CD4-positive, alpha-beta T cell treated with Interleukin-6 at 100 ng/mL for 8 hours (primary cell): Measurements from ENCODE around the gene MELTF.

Source experiments
- DNase-seq: peaks from one replicate; pipeline ENCODE4 v3.0.0-alpha.2; 2020; ENCODE audit warnings: mixed read lengths, low spot score

MELTF gene

GRCh38 chr3:197010556-197011351 lies 18.9 kb downstream of the MELTF start:
- DNase-seq = no peak

GRCh38 chr3:197009532-197010019 lies 20.0 kb downstream of the MELTF start:
- DNase-seq = no peak

GRCh38 chr3:197008436-197009209 lies 21.0 kb downstream of the MELTF start:
- no peak for DNase-seq

- no peak for DNase-seq
These were observed 21.7 kb downstream of the MELTF start for GRCh38 chr3:197007953-197008352.

DNA sequence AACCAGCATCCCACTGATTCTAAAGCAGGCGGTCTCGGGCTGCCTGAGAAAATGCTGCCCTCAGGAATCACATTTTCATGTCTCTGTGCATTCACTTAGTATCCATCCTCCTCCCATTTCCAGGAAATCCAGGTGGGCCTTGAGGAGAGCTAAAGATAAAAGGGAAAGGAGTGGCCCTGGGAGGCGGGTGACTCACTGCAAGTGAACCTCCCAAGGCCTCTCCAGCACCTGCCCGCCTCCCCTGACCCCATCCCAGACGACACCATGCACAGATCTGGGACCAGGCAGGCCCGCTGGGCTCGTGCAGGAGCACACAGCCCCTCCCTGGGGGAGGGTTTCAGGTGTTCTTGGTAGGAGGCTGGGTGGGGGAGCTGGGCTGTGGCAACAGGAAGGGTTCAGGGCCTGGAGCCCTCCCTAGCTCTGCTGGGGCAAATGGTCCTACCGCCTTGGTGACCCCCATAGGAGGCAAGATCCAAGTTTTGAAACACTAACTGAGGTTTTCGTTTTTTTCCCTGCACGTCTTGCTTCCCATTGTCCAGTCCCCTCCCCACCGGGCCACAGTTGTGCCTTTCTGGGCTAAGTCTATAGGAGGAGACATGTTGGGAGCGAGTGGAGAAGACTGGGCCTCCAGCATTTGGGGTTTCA lies 22.2 kb downstream of the MELTF start:
- no peak for DNase-seq

DNA sequence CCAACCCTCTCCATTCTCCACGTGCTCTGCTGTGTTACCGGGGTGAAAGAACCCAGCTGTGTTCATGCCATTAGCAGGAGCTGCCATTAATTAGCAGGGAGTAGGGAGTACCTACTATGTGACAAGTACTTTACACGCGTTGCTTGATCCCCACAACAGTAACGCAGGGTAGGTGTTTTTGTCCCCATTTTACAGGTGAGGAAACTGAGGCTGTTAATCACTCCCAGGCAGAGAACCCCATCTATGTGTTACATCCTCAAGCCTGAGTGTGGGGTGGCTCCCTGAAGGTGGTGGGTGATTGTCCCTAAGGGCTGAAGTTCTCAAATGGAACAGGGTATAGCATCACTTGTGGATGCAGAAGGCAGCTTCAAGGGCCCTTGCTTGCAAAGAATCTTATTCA lies 22.8 kb downstream of the MELTF start:
- no peak for DNase-seq

GRCh38 chr3:197006446-197006845 lies 23.2 kb downstream of the MELTF start:
- no peak for DNase-seq

DNA sequence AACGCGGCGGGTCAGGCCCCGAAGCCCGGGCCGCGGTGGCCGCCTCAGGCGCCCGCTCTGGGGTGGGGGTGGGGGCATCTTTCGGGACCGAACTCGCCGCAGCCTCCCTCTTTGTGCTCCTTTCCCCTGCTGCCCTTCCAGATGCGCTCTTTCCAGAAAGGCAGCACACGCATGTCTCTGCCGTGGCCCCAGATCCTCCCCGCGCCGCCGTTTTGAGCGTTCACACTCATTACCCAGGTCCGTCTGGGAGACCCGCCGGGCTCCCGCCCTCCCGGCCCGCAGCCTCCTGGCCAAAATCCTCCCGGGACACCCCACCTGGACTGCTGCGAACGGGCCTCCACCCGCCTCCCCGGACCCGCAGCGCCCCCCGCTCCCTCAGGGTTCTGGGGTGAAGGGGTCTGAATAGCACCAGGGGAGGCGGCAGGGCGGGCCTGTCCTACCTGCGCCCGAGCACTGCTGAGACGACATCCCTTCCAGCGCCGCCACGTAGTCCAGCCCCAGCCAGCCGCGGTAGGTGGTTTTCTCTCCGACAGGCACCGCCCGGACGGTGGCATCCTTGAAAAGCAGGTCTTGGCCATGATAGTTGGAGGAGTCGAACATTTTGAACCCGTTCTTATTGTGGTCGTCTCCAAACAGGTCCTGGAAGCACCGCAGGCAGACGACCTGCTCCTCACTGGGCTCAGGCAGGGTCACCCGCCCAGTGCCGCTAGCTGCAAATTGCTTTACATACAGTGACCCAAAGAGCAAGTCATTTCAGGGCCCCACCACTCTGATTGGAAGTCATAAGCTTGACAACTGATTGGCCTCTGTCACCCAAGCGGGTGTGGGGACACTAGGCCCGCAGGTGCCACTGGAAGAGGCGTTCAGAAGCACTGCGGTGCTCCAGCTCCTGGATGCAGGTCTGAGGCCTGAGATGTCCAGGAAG lies 25.9 kb downstream of the MELTF start:
- no peak for DNase-seq

GRCh38 chr3:197002701-197003454 lies 26.7 kb downstream of the MELTF start:
- DNase-seq = peak; percentile 73

DNA sequence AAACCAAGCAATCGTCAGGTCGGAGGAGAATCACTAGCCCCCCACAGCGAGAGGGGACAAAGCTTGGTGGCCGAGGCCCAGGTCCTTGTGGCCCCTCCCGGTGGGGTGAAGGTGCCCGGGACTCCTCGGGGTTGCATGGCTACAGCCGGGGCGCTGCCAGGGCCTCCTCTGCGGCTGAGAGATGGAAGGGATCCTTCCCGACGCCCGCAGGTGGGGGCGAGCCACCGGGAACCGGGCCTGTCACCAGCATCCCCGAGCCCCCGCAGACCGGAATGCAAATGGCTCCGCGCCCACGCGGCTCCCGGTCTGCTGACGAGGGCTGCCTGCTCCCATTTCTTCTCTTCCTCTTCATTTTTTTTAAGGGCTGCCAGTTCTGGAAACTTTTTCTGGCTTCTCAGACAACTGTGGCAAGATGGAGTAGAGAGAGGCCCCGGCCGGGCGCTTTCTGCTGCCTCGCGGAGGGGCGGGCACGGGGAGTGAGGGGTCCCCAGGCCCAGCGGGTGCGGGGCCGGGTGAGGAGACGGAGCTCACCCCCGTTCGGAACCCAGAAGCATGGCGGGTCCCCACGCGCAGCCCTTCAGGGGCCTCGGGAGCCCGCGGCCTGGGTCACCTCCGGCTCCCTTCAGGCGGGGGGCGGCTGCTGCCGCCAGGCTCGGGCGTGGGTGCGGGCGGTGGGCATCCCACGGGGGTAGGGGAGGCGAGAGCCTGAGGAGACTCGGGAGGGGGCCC lies 27.5 kb downstream of the MELTF start:
- DNase-seq = no peak

GRCh38 chr3:197001106-197001971 lies 28.3 kb downstream of the MELTF start:
- DNase-seq = no peak

DNA sequence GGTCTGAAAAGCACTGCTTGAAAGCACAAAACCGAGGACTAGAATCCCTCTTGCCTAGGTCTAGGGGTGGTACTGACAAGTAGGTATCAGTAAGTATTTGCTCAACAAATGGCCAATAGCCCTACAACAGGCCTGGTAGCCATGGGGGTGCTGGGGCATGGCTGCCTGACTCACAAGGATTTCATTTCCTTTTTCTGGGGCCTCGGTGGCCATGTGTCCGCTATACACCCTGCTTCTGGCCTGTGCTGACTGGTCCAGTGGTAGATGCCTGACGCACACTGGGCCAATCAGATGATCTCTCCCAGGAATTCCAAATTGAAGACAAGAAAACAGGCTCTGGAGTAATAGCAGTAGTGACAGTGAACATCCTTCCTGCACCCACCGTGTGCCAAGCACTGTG lies 29.4 kb downstream of the MELTF start:
- no peak for DNase-seq

DNA sequence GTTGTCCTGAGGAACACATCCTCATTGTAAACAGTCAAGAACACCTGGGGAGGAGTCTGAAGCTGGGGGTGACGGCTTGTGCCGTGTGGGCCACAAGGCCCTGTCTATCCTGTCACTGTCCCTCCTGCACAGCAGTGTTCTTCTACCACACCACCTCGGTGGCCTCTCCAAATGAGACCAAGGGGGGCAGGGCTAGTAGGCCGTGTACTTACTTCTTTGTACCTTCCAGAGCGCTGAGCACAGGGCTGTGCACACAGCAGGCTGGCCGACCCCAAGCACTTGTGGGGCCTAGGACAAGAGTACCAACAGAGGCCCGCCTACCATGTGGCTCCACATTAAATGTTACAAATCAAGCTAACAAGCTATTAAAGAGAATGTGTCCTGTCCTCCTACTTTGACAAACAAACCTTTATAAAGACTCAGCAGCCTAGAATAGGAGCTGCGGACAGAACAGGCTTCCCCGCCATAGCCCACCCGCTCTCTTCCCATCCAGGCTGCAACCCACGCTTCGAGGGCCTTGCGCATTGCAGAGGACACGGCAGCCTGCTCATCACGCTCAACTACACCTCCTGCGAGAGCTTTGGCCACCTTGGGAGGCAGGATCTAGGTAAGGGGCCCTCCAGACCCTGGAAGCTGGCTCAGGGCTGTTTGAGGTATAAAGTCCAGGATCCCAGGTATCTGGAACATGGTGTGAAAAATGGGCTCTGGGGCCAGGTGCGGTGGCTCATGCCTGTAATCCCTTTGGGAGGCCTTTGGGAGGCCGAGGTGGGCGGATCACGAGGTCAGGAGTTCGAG lies 30.5 kb downstream of the MELTF start:
- DNase-seq = no peak

DNA sequence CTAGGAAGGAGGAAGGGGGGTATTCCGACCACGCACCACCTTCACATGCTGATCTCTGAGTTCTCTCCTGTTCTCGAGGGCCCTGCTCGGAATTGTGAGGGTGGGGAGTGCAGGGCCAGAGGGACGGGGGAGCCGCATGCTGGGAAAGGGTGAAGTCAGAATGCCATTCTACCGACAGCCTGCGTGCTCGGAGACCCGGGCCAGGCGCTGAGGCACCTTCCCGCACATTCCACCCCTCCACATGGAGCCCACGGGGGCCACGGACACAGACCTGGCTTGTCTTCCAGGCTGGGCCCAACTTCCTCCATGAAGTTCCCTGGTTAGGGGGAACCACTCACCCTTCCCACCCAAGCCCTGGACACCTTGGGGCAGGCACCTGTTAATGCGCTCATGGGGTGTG lies 32.3 kb downstream of the MELTF start:
- DNase-seq = no peak

- no peak for DNase-seq
These were observed 33.0 kb downstream of the MELTF start for GRCh38 chr3:196996454-196997265.

DNA sequence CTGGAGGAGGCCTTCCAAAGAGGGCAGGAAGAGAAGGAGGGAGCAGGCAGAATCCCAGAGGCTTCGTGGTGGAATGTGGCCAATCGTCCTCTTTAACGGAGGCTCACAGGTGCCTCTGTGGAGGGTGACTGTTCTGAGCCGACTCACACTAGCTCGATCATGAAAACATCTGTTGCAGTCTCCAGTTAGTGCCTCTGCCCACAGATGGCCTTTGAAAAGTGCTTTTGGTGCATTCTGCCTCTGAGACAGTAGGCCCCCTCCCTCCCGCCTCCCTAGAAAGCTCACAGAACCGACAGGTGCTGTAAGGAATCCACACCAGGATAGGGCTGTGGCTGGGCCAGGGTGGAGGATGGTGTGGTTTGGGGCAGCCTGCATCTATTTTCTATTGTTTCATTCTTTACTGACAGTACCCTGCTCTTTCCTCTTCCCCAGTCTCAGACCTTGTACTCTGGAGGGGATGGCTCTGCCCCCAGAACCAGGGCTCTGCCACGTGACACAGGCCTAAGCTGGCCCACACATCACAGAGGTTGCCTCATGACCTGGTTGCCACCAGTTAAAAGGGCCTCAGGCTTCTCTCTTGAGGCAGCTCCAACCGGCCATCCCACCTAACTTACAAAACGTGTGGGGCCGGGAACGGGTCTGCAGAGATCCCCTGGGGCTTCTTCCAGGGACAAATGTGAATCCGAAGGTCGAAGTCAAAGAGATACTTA lies 33.8 kb downstream of the MELTF start:
- no peak for DNase-seq

GRCh38 chr3:196995027-196995426 lies 34.6 kb downstream of the MELTF start:
- no peak for DNase-seq
